ENCODE data around the gene DLG2. TPM values are rescaled to one million over a fixed set of nuclear protein-coding genes. Genes with fewer than 3 reads are reported as not detected.

The DLG2 gene
- total RNA-seq, 4 donors from 2014 or later: 37.9 to 71.5 (median 44.9) TPM

GRCh38 chr11:84681456-84681855, 945.7 kb downstream of the DLG2 start:
- Histone ChIP-seq H3K4me1 (no peaks in the 10 kb centered on the region), H3K36me3 (no peaks in the 10 kb centered on the region), H3K27ac (no peak overlapping the region), H3K27me3 (no peaks in the 10 kb centered on the region), H3K9me3 (no peaks in the 10 kb centered on the region), H3K4me3 (no peak overlapping the region)
- TF ChIP-seq POLR2A (IDR thresholded peaks at IDR 0.05) (no peak), CTCF (IDR thresholded peaks at IDR 0.05) (no peak), EP300 (IDR thresholded peaks at IDR 0.05) (no peak), POLR2AphosphoS5 (IDR thresholded peaks at IDR 0.05) (no peak)
- DNase-seq (ENCODE audit: low spot score in 2 of 2): no peak
- 73% methylated on average over 2 of the region's 2 CpGs for WGBS

GRCh38 chr11:84675396-84676025, 951.6 kb downstream of the DLG2 start:
- no peaks in the 10 kb centered on the region for H3K27me3 ChIP-seq
- H3K27ac ChIP-seq: no peak overlapping the region
- H3K4me3 ChIP-seq: no peak overlapping the region
- H3K9me3 ChIP-seq: no peaks in the 10 kb centered on the region
- DNase-seq (ENCODE audit: low spot score in 2 of 2): no peak
- no peaks in the 10 kb centered on the region for H3K36me3 ChIP-seq
- TF ChIP-seq CTCF (IDR thresholded peaks at IDR 0.05) (no peak), POLR2A (IDR thresholded peaks at IDR 0.05) (no peak), EP300 (IDR thresholded peaks at IDR 0.05) (no peak), POLR2AphosphoS5 (IDR thresholded peaks at IDR 0.05) (no peak)
- H3K4me1 ChIP-seq: no peaks in the 10 kb centered on the region
- WGBS: 84% methylated on average over 5 of the region's 5 CpGs

- H3K27me3 ChIP-seq: no peaks in the 10 kb centered on the region
- H3K9me3 ChIP-seq: no peaks in the 10 kb centered on the region
- TF ChIP-seq CTCF (IDR thresholded peaks at IDR 0.05) (no peak), POLR2A (IDR thresholded peaks at IDR 0.05) (no peak), POLR2AphosphoS5 (IDR thresholded peaks at IDR 0.05) (no peak), EP300 (IDR thresholded peaks at IDR 0.05) (no peak)
- no peak overlapping the region for H3K27ac ChIP-seq
- H3K4me1 ChIP-seq: no peaks in the 10 kb centered on the region
- no peaks in the 10 kb centered on the region for H3K36me3 ChIP-seq
- DNase-seq (ENCODE audit: low spot score in 2 of 2): no peak
- no peak overlapping the region for H3K4me3 ChIP-seq
Observed at GRCh38 chr11:84673753-84674152, 953.4 kb downstream of the DLG2 start.

GRCh38 chr11:84671325-84671999, 955.7 kb downstream of the DLG2 start:
- DNase-seq (ENCODE audit: low spot score in 2 of 2): no peak
- Histone ChIP-seq H3K9me3 (no peaks in the 10 kb centered on the region), H3K27me3 (no peaks in the 10 kb centered on the region), H3K27ac (no peak overlapping the region), H3K4me3 (no peak overlapping the region), H3K4me1 (no peaks in the 10 kb centered on the region), H3K36me3 (no peaks in the 10 kb centered on the region)
- 43% methylated on average over 4 of the region's 4 CpGs for WGBS
- no peak for TF ChIP-seq POLR2AphosphoS5 (IDR thresholded peaks at IDR 0.05)
- TF ChIP-seq EP300 (IDR thresholded peaks at IDR 0.05): no peak
- no peak for TF ChIP-seq POLR2A (IDR thresholded peaks at IDR 0.05)
- no peak for TF ChIP-seq CTCF (IDR thresholded peaks at IDR 0.05)

GRCh38 chr11:84663731-84664130, 963.4 kb downstream of the DLG2 start:
- WGBS: 80% methylated on average over 3 of the region's 3 CpGs

More at GRCh38 chr11:84663731-84664130, 963.4 kb downstream of the DLG2 start:
- Histone ChIP-seq H3K36me3 (no peaks in the 10 kb centered on the region), H3K9me3 (no peaks in the 10 kb centered on the region), H3K4me1 (no peaks in the 10 kb centered on the region), H3K4me3 (no peak overlapping the region), H3K27me3 (no peaks in the 10 kb centered on the region), H3K27ac (no peak overlapping the region)
- TF ChIP-seq EP300 (IDR thresholded peaks at IDR 0.05): no peak
- no peak for TF ChIP-seq POLR2AphosphoS5 (IDR thresholded peaks at IDR 0.05)
- TF ChIP-seq POLR2A (IDR thresholded peaks at IDR 0.05): no peak
- TF ChIP-seq CTCF (IDR thresholded peaks at IDR 0.05): no peak
- no peak for DNase-seq (ENCODE audit: low spot score in 2 of 2)

Measured in suprapubic skin (tissue), 4 donors.